Effector CD4-positive, alpha-beta T cell (primary cell): ENCODE results near the gene MAPK8IP1.

Experiments used
- DNase-seq: peaks from one replicate; pipeline ENCODE4 v3.0.0-alpha.2; 2020

MAPK8IP1 gene

GRCh38 chr11:45927684-45928413, 42.4 kb downstream of the MAPK8IP1 start:
- DNase-seq = no peak

GRCh38 chr11:45928535-45929215, 43.2 kb downstream of the MAPK8IP1 start:
- no peak for DNase-seq

- DNase-seq = no peak
These were observed 44.1 kb downstream of the MAPK8IP1 start for GRCh38 chr11:45929486-45930030.

- no peak for DNase-seq
These were observed 44.8 kb downstream of the MAPK8IP1 start for GRCh38 chr11:45930031-45930794.

- DNase-seq = no peak
These were observed 45.6 kb downstream of the MAPK8IP1 start for GRCh38 chr11:45930951-45931570.

- no peak for DNase-seq
These were observed 46.3 kb downstream of the MAPK8IP1 start for GRCh38 chr11:45931739-45932138.

- DNase-seq = no peak
These were observed 46.8 kb downstream of the MAPK8IP1 start for GRCh38 chr11:45932217-45932616.

GRCh38 chr11:45933131-45933831, 47.8 kb downstream of the MAPK8IP1 start:
- DNase-seq = no peak

GRCh38 chr11:45933846-45934579, 48.6 kb downstream of the MAPK8IP1 start:
- DNase-seq = no peak

GRCh38 chr11:45934580-45935318, 49.3 kb downstream of the MAPK8IP1 start:
- no peak for DNase-seq

GRCh38 chr11:45935349-45936064, 50.1 kb downstream of the MAPK8IP1 start:
- DNase-seq = no peak

- DNase-seq = no peak
These were observed 51.1 kb downstream of the MAPK8IP1 start for GRCh38 chr11:45936511-45937054.

- DNase-seq = no peak
These were observed 52.5 kb downstream of the MAPK8IP1 start for GRCh38 chr11:45937916-45938315.

GRCh38 chr11:45939836-45940235, 54.4 kb downstream of the MAPK8IP1 start:
- DNase-seq = no peak

- no peak for DNase-seq
These were observed 55.8 kb downstream of the MAPK8IP1 start for GRCh38 chr11:45941285-45941684.

- DNase-seq = no peak
These were observed 56.9 kb downstream of the MAPK8IP1 start for GRCh38 chr11:45942381-45942780.

GRCh38 chr11:45945397-45945999, 60.0 kb downstream of the MAPK8IP1 start:
- DNase-seq = no peak

- no peak for DNase-seq
These were observed 62.4 kb downstream of the MAPK8IP1 start for GRCh38 chr11:45947885-45948284.

GRCh38 chr11:45948356-45948755, 62.9 kb downstream of the MAPK8IP1 start:
- no peak for DNase-seq
